Fibroblast of lung (primary cell): ENCODE data around the gene OSTC. TPM values are rescaled to one million over a fixed set of nuclear protein-coding genes. Genes with fewer than 3 reads are reported as not detected.

Source experiments
- DNase-seq, 2 donors: peaks; one replicate each; pipeline versions ENCODE4 v3.0.0 to v3.0.0-alpha.2; 2010; ENCODE audit warnings: low read depth in 2 of 2
- H2AFZ ChIP-seq: 2 replicates; pipeline ENCODE4 v1.5.1; 2012; ENCODE audit warnings: low read length, control low read depth, inconsistent platforms
- H3K27ac ChIP-seq: 2 replicates; pipeline ENCODE4 v1.5.1; 2011; ENCODE audit warnings: low read length, control low read depth; ENCODE audit not compliant: insufficient read depth
- H3K27me3 ChIP-seq: 2 replicates; pipeline ENCODE4 v1.5.1; 2011; ENCODE audit warnings: mild to moderate bottlenecking, low read length; ENCODE audit not compliant: control insufficient read depth, insufficient read depth
- H3K36me3 ChIP-seq: 2 replicates; pipeline ENCODE4 v1.5.1; 2011; ENCODE audit warnings: low read length; ENCODE audit not compliant: control insufficient read depth, insufficient read depth
- H3K4me1 ChIP-seq: 2 replicates; pipeline ENCODE4 v1.5.1; 2011; ENCODE audit warnings: low read length; ENCODE audit not compliant: control insufficient read depth, insufficient read depth; ENCODE audit errors: extremely low read depth
- H3K4me2 ChIP-seq: 2 replicates; pipeline ENCODE4 v1.5.1; 2011; ENCODE audit warnings: low read length, control low read depth; ENCODE audit not compliant: insufficient read depth; ENCODE audit errors: extremely low read depth
- H3K4me3 ChIP-seq, 4 experiments: fragments of 200-600 bp in 1 of 4; sonication (generic) in 1 of 4; replicated peaks in 1 of 4; 2 replicates each; pipeline ENCODE4 v1.5.1; 2011 to 2016; ENCODE audit warnings: low read length in 4 of 4, low read depth in 3 of 4, mild to moderate bottlenecking in 3 of 4, control low read depth in 2 of 4, inconsistent platforms in 1 of 4, mixed read lengths in 1 of 4; ENCODE audit not compliant: insufficient read depth in 1 of 4; ENCODE audit errors: control extremely low read depth in 1 of 4
- H3K79me2 ChIP-seq: 2 replicates; pipeline ENCODE4 v1.5.1; 2012; ENCODE audit warnings: mild to moderate bottlenecking, low read length, inconsistent platforms; ENCODE audit not compliant: control insufficient read depth, insufficient read depth
- H3K9ac ChIP-seq: 2 replicates; pipeline ENCODE4 v1.5.1; 2011; ENCODE audit warnings: mild to moderate bottlenecking, low read length, control low read depth; ENCODE audit not compliant: insufficient read depth
- H3K9me3 ChIP-seq: 2 replicates; pipeline ENCODE4 v1.5.1; 2012; ENCODE audit warnings: low read depth, low read length; ENCODE audit not compliant: control insufficient read depth, insufficient read depth
- H4K20me1 ChIP-seq: 2 replicates; pipeline ENCODE4 v1.5.1; 2011; ENCODE audit warnings: low read length; ENCODE audit not compliant: control insufficient read depth, insufficient read depth; ENCODE audit errors: extremely low read depth
- CTCF ChIP-seq, 2 donors: IDR thresholded peaks in 1 of 2; conservative IDR thresholded peaks in 1 of 2; 1 replicate in 1 of 2; 2 replicates in 1 of 2; pipeline ENCODE4 v1.5.1; 2011 to 2012; ENCODE audit warnings: low read length in 2 of 2, control low read depth in 1 of 2, inconsistent platforms in 1 of 2, low read depth in 1 of 2, mild to moderate bottlenecking in 1 of 2
- EZH2 ChIP-seq: IDR thresholded peaks from 2 replicates; pipeline ENCODE4 v1.5.1; 2012; ENCODE audit warnings: low read length, control low read depth, mild to moderate bottlenecking; ENCODE audit errors: missing control alignments
- polyA plus RNA-seq, 2 donors: library from polyadenylated mRNA; depleted of rRNA in 1 of 2; stranded (reverse) in 1 of 2; unstranded in 1 of 2; fragments of >200 nt; gene quantifications; 2 replicates each; pipeline ENCODE4 v1.2.1, GENCODE V29; 2011 to 2012; ENCODE audit warnings: missing spikeins in 1 of 2
- total RNA-seq: library from RNA; depleted of rRNA; stranded (reverse); fragments of >200 nt; gene quantifications from 2 replicates; pipeline ENCODE4 v1.2.1, GENCODE V29; 2014

OSTC gene
- total and polyA plus RNA-seq, 2 donors (not counting 1 experiment from before 2014, with no cell fraction given) = 108 to 312 TPM

DNA sequence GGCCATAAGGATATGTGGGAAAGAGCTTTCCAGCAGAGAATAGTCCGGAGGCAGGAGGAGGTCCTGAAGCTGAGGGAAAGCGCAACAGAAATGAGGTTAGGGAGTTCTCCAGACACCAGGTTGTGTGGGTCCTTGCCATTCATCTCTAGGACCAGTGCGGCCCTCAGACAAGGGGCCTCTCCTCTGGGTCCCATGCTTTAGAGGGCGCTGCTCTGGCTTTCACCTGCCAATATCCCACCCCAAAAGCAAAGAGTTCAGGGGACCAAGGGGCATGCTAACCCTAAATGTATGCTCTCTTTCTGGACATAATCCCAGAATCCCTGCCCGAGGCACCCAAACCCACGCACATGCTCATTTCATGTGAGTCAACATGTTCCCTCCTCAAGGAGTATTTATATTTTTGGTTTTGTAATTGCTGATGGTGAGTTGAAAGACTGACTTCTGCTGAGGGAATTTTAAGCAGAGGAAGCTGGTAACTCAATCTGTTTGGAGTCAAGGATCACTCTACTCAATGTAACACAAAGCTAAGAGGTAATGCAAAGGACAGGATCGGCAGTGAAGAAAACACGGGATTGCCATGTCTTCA is 15.2 kb upstream of the OSTC start:
- no peak for DNase-seq
- H4K20me1 ChIP-seq = no peaks in the 10 kb centered on the region
- no peak overlapping the region for H2AFZ ChIP-seq
- H3K4me3 ChIP-seq = no peak overlapping the region
- no peak for TF ChIP-seq EZH2
- no peak overlapping the region for H3K4me2 ChIP-seq
- no peak overlapping the region for H3K27ac ChIP-seq
- H3K4me1 ChIP-seq = no peaks in the 10 kb centered on the region
- no peaks in the 10 kb centered on the region for H3K9me3 ChIP-seq
- peaks cover 9% of the 10 kb centered on the region for H3K36me3 ChIP-seq
- no peak overlapping the region for H3K9ac ChIP-seq
- no peaks in the 10 kb centered on the region for H3K27me3 ChIP-seq
- no peaks in the 10 kb centered on the region for H3K79me2 ChIP-seq

DNA sequence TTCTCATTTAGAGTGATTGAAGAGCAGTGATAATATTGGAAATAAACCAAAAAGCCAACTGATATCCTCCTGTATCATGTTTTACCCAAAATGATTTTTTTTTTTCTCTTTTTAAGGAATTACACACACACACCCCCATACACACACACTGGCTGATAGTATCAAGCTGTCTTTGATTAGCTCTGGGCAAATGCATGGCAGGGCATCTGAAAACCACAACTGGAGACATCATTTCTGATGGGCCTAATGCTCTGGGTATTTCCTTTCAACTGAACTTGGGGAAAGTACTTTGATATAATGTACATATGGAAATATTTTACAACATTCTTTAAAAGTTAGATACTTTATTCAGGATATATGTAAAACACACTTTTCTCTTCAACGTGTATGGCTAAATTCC is 14.2 kb upstream of the OSTC start:
- no peak for DNase-seq
- no peak overlapping the region for H3K4me3 ChIP-seq

GRCh38 chr4:108637856-108638255 is 12.5 kb upstream of the OSTC start:
- H3K4me1 ChIP-seq = no peaks in the 10 kb centered on the region
- no peaks in the 10 kb centered on the region for H3K9me3 ChIP-seq
- TF ChIP-seq CTCF (conservative IDR thresholded peaks at IDR 0.05 in 1 of 2, IDR thresholded peaks at IDR 0.05 in 1 of 2; ENCODE audit: low read depth in 1 of 2, low read length in 2 of 2) = peak in 1 of 2 donors; percentile 22
- no peak for TF ChIP-seq EZH2
- DNase-seq = no peak
- no peak overlapping the region for H3K4me2 ChIP-seq
- no peak overlapping the region for H3K27ac ChIP-seq
- no peaks in the 10 kb centered on the region for H3K27me3 ChIP-seq
- H3K4me3 ChIP-seq = no peak overlapping the region
- H4K20me1 ChIP-seq = no peaks in the 10 kb centered on the region
- H3K36me3 ChIP-seq = peaks cover 4% of the 10 kb centered on the region
- H3K9ac ChIP-seq = no peak overlapping the region
- no peaks in the 10 kb centered on the region for H3K79me2 ChIP-seq
- no peak overlapping the region for H2AFZ ChIP-seq

More for the DNA sequence above, 14.2 kb upstream of the OSTC start:
- Histone ChIP-seq H3K36me3 (peaks cover 9% of the 10 kb centered on the region), H3K4me2 (no peak overlapping the region), H4K20me1 (no peaks in the 10 kb centered on the region), H3K9ac (no peak overlapping the region), H3K9me3 (no peaks in the 10 kb centered on the region), H3K27me3 (no peaks in the 10 kb centered on the region), H3K79me2 (no peaks in the 10 kb centered on the region), H3K27ac (no peak overlapping the region), H3K4me1 (no peaks in the 10 kb centered on the region), H2AFZ (no peak overlapping the region)
- no peak for TF ChIP-seq EZH2

DNA sequence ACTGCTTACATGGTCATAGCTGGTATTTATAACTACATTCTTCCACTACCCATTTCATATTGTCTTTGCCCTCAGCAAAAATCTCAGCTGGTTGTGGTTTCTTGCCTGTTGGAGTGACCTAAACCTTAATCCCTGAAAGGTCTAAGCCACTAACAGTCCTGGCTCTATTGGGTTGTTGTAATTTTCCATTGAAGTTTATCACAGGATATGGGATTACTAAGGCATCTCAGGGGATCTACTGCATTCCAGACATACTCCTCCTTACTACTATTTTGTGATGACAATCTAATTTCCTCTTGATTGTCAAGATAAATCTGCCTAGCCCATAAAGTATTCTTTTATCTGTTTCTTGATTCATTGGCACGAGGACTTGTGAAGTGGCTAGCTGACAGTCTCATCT is 6.2 kb upstream of the OSTC start:
- no peak overlapping the region for H3K27ac ChIP-seq
- no peak overlapping the region for H3K9ac ChIP-seq

More for the DNA sequence above, 6.2 kb upstream of the OSTC start:
- Histone ChIP-seq H3K4me3 (no peak overlapping the region), H4K20me1 (no peaks in the 10 kb centered on the region), H2AFZ (no peak overlapping the region), H3K79me2 (no peaks in the 10 kb centered on the region), H3K27me3 (no peaks in the 10 kb centered on the region), H3K4me1 (no peaks in the 10 kb centered on the region), H3K9me3 (no peaks in the 10 kb centered on the region), H3K4me2 (no peak overlapping the region), H3K36me3 (no peaks in the 10 kb centered on the region)
- peak in 1 of 2 donors; percentile 54 for DNase-seq
- no peak for TF ChIP-seq CTCF (conservative IDR thresholded peaks at IDR 0.05 in 1 of 2, IDR thresholded peaks at IDR 0.05 in 1 of 2; ENCODE audit: low read depth in 1 of 2, low read length in 2 of 2)
- no peak for TF ChIP-seq EZH2
